Activated CD4-positive, alpha-beta T cell treated with anti-CD3 and anti-CD28 coated beads, Interleukin-2, amount 10 ng/mL, durations not matched to agents 7 days and 5 days (primary cell): Measurements from ENCODE around the gene NECTIN4. TPM values are rescaled to one million over a fixed set of nuclear protein-coding genes. Genes with fewer than 3 reads are reported as not detected.
"Not testable (repeated sequence)": the region's sequence is repeated elsewhere in the genome, so short reads cannot be mapped to it uniquely, and the experiment has no call there.

Experiments
- CTCF ChIA-PET: fragments of 350-600 bp; sonication (Branson Sonifier 250); formaldehyde crosslinking; loops from one replicate; lab custom pipeline; 2021; ENCODE audit warnings: antibody characterized with exemption; lab: Charles Lee
- POLR2A ChIA-PET: fragments of 350-600 bp; sonication (Branson Sonifier 250); formaldehyde crosslinking; loops from one replicate; lab custom pipeline; 2021; ENCODE audit warnings: antibody characterized with exemption; lab: Charles Lee
- DNase-seq: peaks from one replicate; pipeline ENCODE4 v3.0.0-alpha.2; 2020
- H3K27ac Mint-ChIP-seq: one replicate; pipeline ENCODE4 v1.8.0; 2021; ENCODE audit warnings: mild to moderate bottlenecking, moderate library complexity, mixed read lengths
- H3K27me3 Mint-ChIP-seq: one replicate; pipeline ENCODE4 v1.8.0; 2021; ENCODE audit warnings: mixed read lengths
- H3K36me3 Mint-ChIP-seq: one replicate; pipeline ENCODE4 v1.8.0; 2021; ENCODE audit warnings: low read depth, mixed read lengths
- H3K4me1 Mint-ChIP-seq: one replicate; pipeline ENCODE4 v1.8.0; 2021; ENCODE audit warnings: mixed read lengths
- H3K4me3 Mint-ChIP-seq: one replicate; pipeline ENCODE4 v1.8.0; 2021; ENCODE audit warnings: mild to moderate bottlenecking, moderate library complexity, mixed read lengths
- H3K9me3 Mint-ChIP-seq: one replicate; pipeline ENCODE4 v1.8.0; 2021; ENCODE audit warnings: mixed read lengths
- total RNA-seq, 2 experiments: library from RNA; stranded (reverse); gene quantifications; one replicate each; pipeline ENCODE4 v1.2.3, GENCODE V29; 2021

NECTIN4 gene
- total RNA-seq, 2 experiments from 2014 or later = 0.15 TPM; not detected in 1

GRCh38 chr1:161121834-161122233 lies 32.5 kb upstream of the NECTIN4 start:
- H3K4me1 Mint-ChIP-seq = peaks cover 46% of the 10 kb centered on the region
- no peak overlapping the region for H3K4me3 Mint-ChIP-seq
- no peak overlapping the region for H3K27ac Mint-ChIP-seq
- no peaks in the 10 kb centered on the region for H3K9me3 Mint-ChIP-seq
- POLR2A ChIA-PET = no interaction called here
- CTCF ChIA-PET = interaction anchor here (0.7 to 1.6 kb wide), 8 partner anchors 14 to 354 kb away, joined by 3 to 5 read pairs (median 3); no protein-coding TSS in a partner anchor
- DNase-seq = no peak
- no peaks in the 10 kb centered on the region for H3K27me3 Mint-ChIP-seq
- H3K36me3 Mint-ChIP-seq = peaks cover 53% of the 10 kb centered on the region

- Mint-ChIP-seq H3K27ac (peak overlapping the region; percentile 76), H3K9me3 (no peaks in the 10 kb centered on the region), H3K27me3 (no peaks in the 10 kb centered on the region), H3K4me3 (no peak overlapping the region), H3K4me1 (peaks cover 49% of the 10 kb centered on the region), H3K36me3 (peaks cover 49% of the 10 kb centered on the region)
- no peak for DNase-seq
- POLR2A ChIA-PET = no interaction called here
- CTCF ChIA-PET = interaction anchor here (0.7 to 1.6 kb wide), 5 partner anchors 19 to 53 kb away, joined by 3 to 5 read pairs (median 3); no protein-coding TSS in a partner anchor
Measured at GRCh38 chr1:161121042-161121650, 31.8 kb upstream of the NECTIN4 start.

- peak overlapping the region; percentile 92 for H3K27ac Mint-ChIP-seq
- no peaks in the 10 kb centered on the region for H3K9me3 Mint-ChIP-seq
- H3K4me3 Mint-ChIP-seq = peak overlapping the region; percentile 94
- CTCF ChIA-PET = interaction anchor here (0.9 to 3.3 kb wide), 4 partner anchors 9 to 122 kb away, joined by 3 to 25 read pairs (median 4); partner anchors contain the start of gene KLHDC9
- POLR2A ChIA-PET = no interaction called here
- no peaks in the 10 kb centered on the region for H3K27me3 Mint-ChIP-seq
- DNase-seq = peak; percentile 66
- peaks cover 46% of the 10 kb centered on the region for H3K36me3 Mint-ChIP-seq
- H3K4me1 Mint-ChIP-seq = peaks cover 57% of the 10 kb centered on the region
Measured at GRCh38 chr1:161119092-161119903, 29.9 kb upstream of the NECTIN4 start.

- H3K4me1 Mint-ChIP-seq = peaks cover 71% of the 10 kb centered on the region
- peaks cover 45% of the 10 kb centered on the region for H3K36me3 Mint-ChIP-seq
- no peaks in the 10 kb centered on the region for H3K27me3 Mint-ChIP-seq
- ChIA-PET CTCF (interaction anchor here (0.6 to 3.3 kb wide), 12 partner anchors 8 to 264 kb away, joined by 3 to 25 read pairs (median 3); partner anchors contain the start of genes DEDD, KLHDC9 and UFC1), POLR2A (interaction anchor here (0.7 to 0.8 kb wide), 2 partner anchors 13 to 73 kb away, joined by 3 read pairs; partner anchors contain the start of gene USF1)
- peak within 1 kb of the TSS; percentile 92 for H3K27ac Mint-ChIP-seq
- DNase-seq = peak; percentile 86
- no peaks in the 10 kb centered on the region for H3K9me3 Mint-ChIP-seq
- H3K4me3 Mint-ChIP-seq = peak within 1 kb of the TSS; percentile 94
Measured at GRCh38 chr1:161117759-161118581, 28.6 kb upstream of the NECTIN4 start, which contains the start of the genes NIT1 and PFDN2. NIT1 (plus strand) TSS chr1:161118105; CDS start chr1:161118177, 72 bp downstream. PFDN2 (minus strand) TSS chr1:161118037; CDS start chr1:161118026, 11 bp downstream.

- H3K9me3 Mint-ChIP-seq, H3K27ac Mint-ChIP-seq, POLR2A ChIA-PET, H3K27me3 Mint-ChIP-seq, DNase-seq: not testable (repeated sequence)
- peak overlapping the region; percentile 94 for H3K4me3 Mint-ChIP-seq
- CTCF ChIA-PET = interaction anchor here (0.8 to 2.1 kb wide), 5 partner anchors 9 to 44 kb away, joined by 3 to 11 read pairs (median 4); no protein-coding TSS in a partner anchor
- peaks cover 32% of the 10 kb centered on the region for H3K36me3 Mint-ChIP-seq
- peaks cover 74% of the 10 kb centered on the region for H3K4me1 Mint-ChIP-seq
Measured at GRCh38 chr1:161115961-161116360, 26.6 kb upstream of the NECTIN4 start.

DNA sequence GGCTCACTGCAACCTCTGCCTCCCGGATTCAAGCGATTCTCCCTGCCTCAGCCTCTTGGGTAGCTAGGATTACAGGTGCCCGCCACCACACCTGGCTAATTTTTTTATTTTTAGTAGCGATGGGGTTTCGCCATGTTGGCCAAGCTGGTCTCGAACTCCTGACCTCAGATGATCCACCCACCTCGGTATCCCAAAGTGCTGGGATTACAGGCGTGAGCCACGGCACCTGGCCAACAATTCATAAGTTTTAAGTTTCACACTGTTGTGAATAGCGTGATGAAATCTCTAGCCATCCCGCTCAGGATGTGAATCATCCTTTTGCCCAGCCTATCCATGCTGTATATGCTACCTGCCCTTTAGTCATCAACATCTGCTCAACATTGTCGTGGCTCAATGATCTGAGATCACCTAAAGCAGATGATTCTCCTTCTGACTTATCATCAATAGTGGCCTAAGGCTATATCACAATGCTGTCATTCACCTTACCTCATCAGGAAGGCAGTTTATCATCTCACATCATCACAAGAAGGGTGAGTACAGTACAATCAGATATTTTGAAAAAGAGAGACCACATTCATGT lies 25.9 kb upstream of the NECTIN4 start:
- Mint-ChIP-seq H3K36me3 (peaks cover 29% of the 10 kb centered on the region), H3K4me3 (peak overlapping the region; percentile 13), H3K27me3 (no peaks in the 10 kb centered on the region), H3K27ac (peak overlapping the region; percentile 20), H3K9me3 (no peaks in the 10 kb centered on the region), H3K4me1 (peaks cover 73% of the 10 kb centered on the region)
- DNase-seq = no peak
- POLR2A ChIA-PET = no interaction called here
- CTCF ChIA-PET = interaction anchor here (0.8 to 4.0 kb wide), 4 partner anchors 14 to 60 kb away, joined by 3 to 23 read pairs (median 4); partner anchors contain the start of gene KLHDC9

DNA sequence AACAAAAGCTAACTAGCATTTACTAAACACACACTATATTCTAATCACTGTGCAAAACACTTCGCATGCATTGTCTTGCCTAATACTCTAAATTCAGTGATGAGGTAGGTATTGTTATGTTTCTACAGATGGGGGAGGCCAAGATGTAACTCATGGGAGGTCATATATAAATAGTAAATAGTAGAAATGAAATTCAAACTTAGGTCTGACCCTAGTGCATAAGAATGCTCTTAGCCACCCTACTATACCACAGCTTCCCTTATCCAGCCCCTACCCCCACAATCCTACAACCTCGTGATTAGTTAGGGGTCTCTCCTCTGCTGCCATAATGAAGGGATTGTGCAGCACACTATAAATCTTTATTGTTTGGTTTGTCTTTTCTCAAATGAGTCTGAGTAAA lies 25.2 kb upstream of the NECTIN4 start:
- no peak for DNase-seq
- Mint-ChIP-seq H3K4me3 (no peak overlapping the region), H3K9me3 (no peaks in the 10 kb centered on the region), H3K27ac (peak overlapping the region; percentile 32), H3K27me3 (no peaks in the 10 kb centered on the region), H3K36me3 (peaks cover 23% of the 10 kb centered on the region), H3K4me1 (peaks cover 66% of the 10 kb centered on the region)
- POLR2A ChIA-PET = no interaction called here
- CTCF ChIA-PET = interaction anchor here (1.3 to 4.0 kb wide), 3 partner anchors 17 to 60 kb away, joined by 4 to 23 read pairs (median 5); partner anchors contain the start of genes DEDD and KLHDC9

GRCh38 chr1:161113915-161114314 lies 24.6 kb upstream of the NECTIN4 start:
- Mint-ChIP-seq H3K4me3 (no peak overlapping the region), H3K36me3 (peaks cover 22% of the 10 kb centered on the region), H3K27me3 (no peaks in the 10 kb centered on the region), H3K9me3 (no peaks in the 10 kb centered on the region), H3K4me1 (peaks cover 62% of the 10 kb centered on the region), H3K27ac (no peak overlapping the region)
- ChIA-PET CTCF (interaction anchor here (1.3 to 4.0 kb wide), 3 partner anchors 16 to 59 kb away, joined by 4 to 23 read pairs (median 5); partner anchors contain the start of genes DEDD and KLHDC9), POLR2A (no interaction called here)
- no peak for DNase-seq

GRCh38 chr1:161111527-161111926 lies 22.2 kb upstream of the NECTIN4 start:
- Mint-ChIP-seq H3K4me1 (peaks cover 50% of the 10 kb centered on the region), H3K27ac (no peak overlapping the region), H3K9me3 (no peaks in the 10 kb centered on the region), H3K4me3 (no peak overlapping the region), H3K36me3 (peaks cover 20% of the 10 kb centered on the region), H3K27me3 (no peaks in the 10 kb centered on the region)
- ChIA-PET POLR2A (no interaction called here), CTCF (interaction anchor here (1.0 to 4.0 kb wide), 2 partner anchors 14 to 40 kb away, joined by 3 to 23 read pairs; partner anchors contain the start of gene KLHDC9)
- no peak for DNase-seq

DNA sequence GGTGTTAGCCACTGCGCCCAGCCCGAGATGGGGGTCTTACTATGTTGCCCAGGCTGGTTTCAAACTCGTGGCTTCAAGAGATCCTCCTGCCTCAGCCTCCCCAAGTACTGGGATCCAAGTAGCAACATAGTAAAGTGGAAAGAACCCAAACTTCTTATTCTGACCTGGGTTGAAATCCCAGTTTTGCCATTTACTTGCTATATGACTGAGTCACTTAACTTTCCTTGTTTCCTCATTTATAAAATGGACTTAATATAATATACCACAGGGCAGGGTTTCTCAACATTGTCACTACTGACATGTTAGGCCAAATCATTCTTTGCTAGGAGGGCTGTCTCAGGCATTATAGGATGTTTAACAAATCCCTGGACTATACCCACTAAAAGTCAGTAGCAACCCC lies 21.8 kb upstream of the NECTIN4 start:
- Mint-ChIP-seq H3K9me3 (no peaks in the 10 kb centered on the region), H3K4me3 (no peak overlapping the region), H3K36me3 (peaks cover 23% of the 10 kb centered on the region), H3K27ac (no peak overlapping the region), H3K27me3 (no peaks in the 10 kb centered on the region), H3K4me1 (peaks cover 49% of the 10 kb centered on the region)
- POLR2A ChIA-PET = no interaction called here
- no peak for DNase-seq
- CTCF ChIA-PET = no interaction called here

GRCh38 chr1:161106431-161106830 lies 17.1 kb upstream of the NECTIN4 start:
- Mint-ChIP-seq H3K4me1 (peaks cover 15% of the 10 kb centered on the region), H3K9me3 (no peaks in the 10 kb centered on the region), H3K27ac (no peak overlapping the region), H3K36me3 (peaks cover 20% of the 10 kb centered on the region), H3K4me3 (no peak overlapping the region), H3K27me3 (no peaks in the 10 kb centered on the region)
- CTCF ChIA-PET = interaction anchor here (1.3 to 3.1 kb wide), 3 partner anchors 9 to 12 kb away, joined by 3 to 11 read pairs (median 7); partner anchors contain the start of genes KLHDC9, NIT1 and PFDN2
- no peak for DNase-seq
- POLR2A ChIA-PET = no interaction called here
